Stimulated activated CD8-positive, alpha-beta memory T cell treated with anti-CD3 and anti-CD28 coated beads, Interleukin-12 subunit alpha, Interleukin-12 subunit beta, amount 100 ng/mL, for 24 hours (primary cell): ENCODE measurements around the gene IDUA.

Experiments
- DNase-seq: peaks from one replicate; pipeline ENCODE4 v3.0.0-alpha.2; 2020; ENCODE audit errors: extremely low read depth

Gene IDUA

GRCh38 chr4:1015179-1015578, 28.3 kb downstream of the IDUA start:
- no peak for DNase-seq

- DNase-seq: no peak
These were observed 28.9 kb downstream of the IDUA start for GRCh38 chr4:1015746-1016145.

GRCh38 chr4:1017211-1017610, 30.4 kb downstream of the IDUA start:
- DNase-seq: no peak

GRCh38 chr4:1017706-1018105, 30.9 kb downstream of the IDUA start:
- no peak for DNase-seq

GRCh38 chr4:1018147-1019020, 31.5 kb downstream of the IDUA start:
- DNase-seq: no peak

GRCh38 chr4:1019320-1019719, 32.5 kb downstream of the IDUA start:
- no peak for DNase-seq

- no peak for DNase-seq
These were observed 33.1 kb downstream of the IDUA start for GRCh38 chr4:1019729-1020470.

GRCh38 chr4:1021386-1022050, 34.7 kb downstream of the IDUA start:
- no peak for DNase-seq

- no peak for DNase-seq
These were observed 35.4 kb downstream of the IDUA start for GRCh38 chr4:1022051-1022738.

GRCh38 chr4:1022739-1023066, 35.9 kb downstream of the IDUA start:
- DNase-seq: no peak

- DNase-seq: no peak
These were observed 36.3 kb downstream of the IDUA start for GRCh38 chr4:1023075-1023640.

- DNase-seq: no peak
These were observed 37.3 kb downstream of the IDUA start for GRCh38 chr4:1023895-1024740.

GRCh38 chr4:1024882-1025545, 38.2 kb downstream of the IDUA start:
- DNase-seq: no peak

GRCh38 chr4:1026115-1026514, 39.3 kb downstream of the IDUA start:
- no peak for DNase-seq

- DNase-seq: no peak
These were observed 40.5 kb downstream of the IDUA start for GRCh38 chr4:1027219-1027914.

GRCh38 chr4:1027915-1028238, 41.0 kb downstream of the IDUA start:
- DNase-seq: no peak

- DNase-seq: no peak
These were observed 41.9 kb downstream of the IDUA start for GRCh38 chr4:1028574-1029220.

- DNase-seq: no peak
These were observed 42.7 kb downstream of the IDUA start for GRCh38 chr4:1029529-1029928.

GRCh38 chr4:1030031-1030430, 43.2 kb downstream of the IDUA start:
- DNase-seq: no peak
